DND-41 (cell line): ENCODE measurements around the gene AKT1S1.

Experiments used
- CTCF ChIP-seq: IDR thresholded peaks from 2 replicates; pipeline ENCODE4 v1.5.1; 2012; ENCODE audit warnings: borderline replicate concordance, low read length, moderate library complexity, mild to moderate bottlenecking; ENCODE audit not compliant: poor library complexity, severe bottlenecking; ENCODE audit errors: extremely low read depth
- EZH2 ChIP-seq: IDR thresholded peaks from 3 replicates; pipeline ENCODE4 v1.6.1; 2012; ENCODE audit warnings: borderline replicate concordance, low read depth, mild to moderate bottlenecking, moderate library complexity, low read length, inconsistent platforms; ENCODE audit not compliant: severe bottlenecking

GRCh38 chr19:49884109-49884508 is 7.0 kb upstream of the AKT1S1 start:
- TF ChIP-seq EZH2 (no peak), CTCF (no peak)
